OCI-LY1 (cell line): ENCODE measurements around the gene RPUSD4.

Source experiments
- H2AFZ ChIP-seq: fragments of 200-600 bp; sonication (generic), shearing (Covaris generic); 2 replicates; pipeline ENCODE4 v1.6.0; 2014; ENCODE audit warnings: antibody characterized with exemption, mild to moderate bottlenecking, low read length
- H3F3A ChIP-seq: fragments of 200-600 bp; sonication (generic), shearing (Covaris generic); 2 replicates; pipeline ENCODE4 v1.6.0; 2014; ENCODE audit warnings: mild to moderate bottlenecking, antibody characterized with exemption, low read length, moderate library complexity; ENCODE audit not compliant: insufficient read depth
- H3K27ac ChIP-seq: fragments of 200-600 bp; sonication (generic); 2 replicates; pipeline ENCODE4 v1.5.1; 2014; ENCODE audit warnings: low read length, mixed run types, mild to moderate bottlenecking, low read depth; ENCODE audit not compliant: poor library complexity, severe bottlenecking
- H3K27me3 ChIP-seq: fragments of 200-600 bp; sonication (generic); 2 replicates; pipeline ENCODE4 v1.6.0; 2014; ENCODE audit warnings: antibody characterized with exemption, mild to moderate bottlenecking, low read length, moderate library complexity; ENCODE audit not compliant: insufficient read depth
- H3K36me3 ChIP-seq: fragments of 200-600 bp; sonication (generic); 2 replicates; pipeline ENCODE4 v1.6.1; 2014; ENCODE audit warnings: mild to moderate bottlenecking, antibody characterized with exemption, low read length, moderate library complexity, mixed read lengths; ENCODE audit not compliant: insufficient read depth
- H3K4me1 ChIP-seq: fragments of 200-600 bp; sonication (generic); 2 replicates; pipeline ENCODE4 v1.5.1; 2014; ENCODE audit warnings: mild to moderate bottlenecking, low read length, moderate library complexity; ENCODE audit not compliant: insufficient read depth, severe bottlenecking
- H3K4me2 ChIP-seq: fragments of 200-600 bp; sonication (generic), shearing (Covaris generic); 2 replicates; pipeline ENCODE4 v1.6.1; 2014; ENCODE audit warnings: low read length
- H3K4me3 ChIP-seq: fragments of 200-600 bp; sonication (generic); 2 replicates; pipeline ENCODE4 v1.5.1; 2014; ENCODE audit warnings: low read length, low read depth, mild to moderate bottlenecking, mixed read lengths; ENCODE audit not compliant: poor library complexity, severe bottlenecking
- H3K79me2 ChIP-seq: fragments of 200-600 bp; shearing (Covaris generic); 2 replicates; pipeline ENCODE4 v1.6.1; 2016; ENCODE audit warnings: mixed run types, low read length, mixed read lengths; ENCODE audit not compliant: insufficient read depth
- H3K9ac ChIP-seq: fragments of 200-600 bp; sonication (generic), shearing (Covaris generic); 2 replicates; pipeline ENCODE4 v1.6.1; 2014; ENCODE audit warnings: mild to moderate bottlenecking, low read length, mixed read lengths
- H3K9me2 ChIP-seq: fragments of 200-600 bp; sonication (generic), shearing (Covaris generic); 2 replicates; pipeline ENCODE4 v1.6.1; 2014; ENCODE audit warnings: low read depth, mild to moderate bottlenecking, low read length, mixed read lengths
- H3K9me3 ChIP-seq: fragments of 200-600 bp; shearing (Covaris generic); 2 replicates; pipeline ENCODE4 v1.6.1; 2014; ENCODE audit warnings: low read length, mixed read lengths
- H4K20me1 ChIP-seq: fragments of 200-600 bp; sonication (generic), shearing (Covaris generic); 2 replicates; pipeline ENCODE4 v1.6.0; 2016; ENCODE audit warnings: mild to moderate bottlenecking, low read length; ENCODE audit not compliant: insufficient read depth
- EZH2 ChIP-seq: fragments of 200-600 bp; sonication (generic), shearing (Covaris generic); IDR thresholded peaks from 2 replicates; pipeline ENCODE4 v1.8.0; 2017; ENCODE audit warnings: borderline replicate concordance, mixed run types, mild to moderate bottlenecking, antibody characterized with exemption, low read length, moderate library complexity, mixed read lengths
- TF ChIP-seq, protein P1 (sequence below): fragments of 200-600 bp; sonication (generic), shearing (Covaris generic); IDR thresholded peaks from 2 replicates; pipeline ENCODE4 v1.5.1; 2017; ENCODE audit warnings: mild to moderate bottlenecking, antibody characterized with exemption, low read length, moderate library complexity, mixed read lengths

Gene RPUSD4

GRCh38 chr11:126212089-126212660 lies 725 bp upstream of the RPUSD4 start:
- peaks cover 18% of the 10 kb centered on the region; the same call in 1 of the 2 replicates for H3K79me2 ChIP-seq

GRCh38 chr11:126210871-126211235 lies 597 bp downstream of the RPUSD4 start:
- Histone ChIP-seq H3K9me3 (no peaks in the 10 kb centered on the region), H3K79me2 (peaks cover 18% of the 10 kb centered on the region; the same call in 1 of the 2 replicates), H3K27me3 (no peaks in the 10 kb centered on the region), H3K36me3 (peaks cover 25% of the 10 kb centered on the region), H2AFZ (no peak overlapping the region), H3K4me2 (peak overlapping the region; percentile 94), H3K9me2 (no peaks in the 10 kb centered on the region), H3F3A (no peaks in the 10 kb centered on the region), H3K9ac (peak overlapping the region; percentile 69), H3K27ac (no peak overlapping the region), H4K20me1 (no peaks in the 10 kb centered on the region), H3K4me3 (peak overlapping the region; percentile 73), H3K4me1 (peaks cover 24% of the 10 kb centered on the region)
- no peak for TF ChIP-seq EZH2

More at GRCh38 chr11:126212089-126212660, 725 bp upstream of the RPUSD4 start:
- Histone ChIP-seq H3F3A (no peaks in the 10 kb centered on the region), H3K4me3 (peak overlapping the region; percentile 73), H3K27me3 (no peaks in the 10 kb centered on the region), H3K9me3 (no peaks in the 10 kb centered on the region), H3K9ac (peak overlapping the region; percentile 69), H4K20me1 (no peaks in the 10 kb centered on the region), H3K36me3 (peaks cover 15% of the 10 kb centered on the region), H2AFZ (no peak overlapping the region), H3K4me1 (peaks cover 29% of the 10 kb centered on the region), H3K9me2 (no peaks in the 10 kb centered on the region), H3K4me2 (peak overlapping the region; percentile 96), H3K27ac (no peak overlapping the region)
- TF ChIP-seq EZH2: no peak
- TF ChIP-seq, protein P1, sequence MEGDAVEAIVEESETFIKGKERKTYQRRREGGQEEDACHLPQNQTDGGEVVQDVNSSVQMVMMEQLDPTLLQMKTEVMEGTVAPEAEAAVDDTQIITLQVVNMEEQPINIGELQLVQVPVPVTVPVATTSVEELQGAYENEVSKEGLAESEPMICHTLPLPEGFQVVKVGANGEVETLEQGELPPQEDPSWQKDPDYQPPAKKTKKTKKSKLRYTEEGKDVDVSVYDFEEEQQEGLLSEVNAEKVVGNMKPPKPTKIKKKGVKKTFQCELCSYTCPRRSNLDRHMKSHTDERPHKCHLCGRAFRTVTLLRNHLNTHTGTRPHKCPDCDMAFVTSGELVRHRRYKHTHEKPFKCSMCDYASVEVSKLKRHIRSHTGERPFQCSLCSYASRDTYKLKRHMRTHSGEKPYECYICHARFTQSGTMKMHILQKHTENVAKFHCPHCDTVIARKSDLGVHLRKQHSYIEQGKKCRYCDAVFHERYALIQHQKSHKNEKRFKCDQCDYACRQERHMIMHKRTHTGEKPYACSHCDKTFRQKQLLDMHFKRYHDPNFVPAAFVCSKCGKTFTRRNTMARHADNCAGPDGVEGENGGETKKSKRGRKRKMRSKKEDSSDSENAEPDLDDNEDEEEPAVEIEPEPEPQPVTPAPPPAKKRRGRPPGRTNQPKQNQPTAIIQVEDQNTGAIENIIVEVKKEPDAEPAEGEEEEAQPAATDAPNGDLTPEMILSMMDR: no peak

DNA sequence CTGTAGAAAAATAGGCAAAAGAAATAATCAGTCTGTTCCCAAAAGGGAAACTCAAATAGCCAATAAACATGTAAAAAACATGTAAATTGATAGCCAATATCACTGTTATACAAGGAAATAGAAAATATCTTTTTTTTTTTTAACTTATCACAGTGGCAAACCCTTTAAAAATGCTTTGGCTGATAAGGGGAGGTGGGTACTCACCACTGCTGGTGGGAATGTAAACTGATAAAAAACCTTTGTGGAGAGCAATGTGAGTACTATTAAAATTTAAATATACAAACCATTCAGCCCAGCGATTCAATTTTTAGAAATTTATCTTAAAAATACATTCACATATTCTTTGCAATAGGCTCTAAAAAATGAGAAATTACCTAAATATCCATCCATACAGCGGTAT lies 3.6 kb downstream of the RPUSD4 start:
- no peaks in the 10 kb centered on the region for H3F3A ChIP-seq
- no peaks in the 10 kb centered on the region for H3K27me3 ChIP-seq
- H4K20me1 ChIP-seq: no peaks in the 10 kb centered on the region
- H3K9me2 ChIP-seq: no peaks in the 10 kb centered on the region
- 0 out of 2 replicates have a peak, but pooled peaks cover 8% of the 10 kb centered on the region for H3K79me2 ChIP-seq
- H3K27ac ChIP-seq: no peak overlapping the region
- H3K9me3 ChIP-seq: no peaks in the 10 kb centered on the region
- H2AFZ ChIP-seq: no peak overlapping the region
- no peak overlapping the region for H3K4me2 ChIP-seq
- H3K9ac ChIP-seq: no peak overlapping the region
- H3K4me3 ChIP-seq: no peak overlapping the region
- no peak for TF ChIP-seq EZH2
- TF ChIP-seq, protein P1: no peak
- H3K4me1 ChIP-seq: peaks cover 19% of the 10 kb centered on the region
- H3K36me3 ChIP-seq: peaks cover 54% of the 10 kb centered on the region

DNA sequence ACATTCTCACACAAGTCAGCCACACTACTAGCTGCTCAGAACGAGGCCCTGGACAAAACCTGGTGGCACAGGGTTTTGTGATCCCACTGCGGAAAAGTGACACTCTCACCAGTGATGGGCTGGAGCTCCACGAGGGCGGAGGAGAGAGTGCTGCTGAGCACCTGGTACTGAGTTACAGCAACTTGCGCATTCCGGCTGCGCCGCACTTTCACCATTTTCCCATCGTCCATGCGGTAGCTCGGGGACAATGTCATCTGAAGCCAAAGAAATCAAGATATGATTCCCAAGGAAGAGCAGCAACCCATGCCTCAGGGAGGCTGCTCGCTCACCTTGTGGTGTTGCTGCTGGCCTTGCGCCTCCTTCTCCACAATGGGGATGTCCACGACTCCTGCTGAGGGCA lies 6.1 kb downstream of the RPUSD4 start:
- Histone ChIP-seq H3K36me3 (peaks cover 78% of the 10 kb centered on the region), H3K4me1 (peaks cover 3% of the 10 kb centered on the region), H3K9ac (no peak overlapping the region), H3K9me3 (no peaks in the 10 kb centered on the region), H3K4me3 (no peak overlapping the region), H2AFZ (no peak overlapping the region), H3K9me2 (no peaks in the 10 kb centered on the region), H3K27ac (no peak overlapping the region), H3K27me3 (no peaks in the 10 kb centered on the region), H3K79me2 (no peaks in the 10 kb centered on the region), H3F3A (no peaks in the 10 kb centered on the region), H4K20me1 (no peaks in the 10 kb centered on the region), H3K4me2 (no peak overlapping the region)
- TF ChIP-seq, protein P1: no peak
- TF ChIP-seq EZH2: no peak
